ENCODE data around the gene SIKE1. TPM values are rescaled to one million over a fixed set of nuclear protein-coding genes. Genes with fewer than 3 reads are reported as not detected.
"Not testable (repeated sequence)": the region's sequence is repeated elsewhere in the genome, so short reads cannot be mapped to it uniquely, and the experiment has no call there.

Gene SIKE1
- polyA plus RNA-seq, 2 of the 4 experiments (the other 2 are of a cell fraction) = 17.8 to 28.7 TPM

DNA sequence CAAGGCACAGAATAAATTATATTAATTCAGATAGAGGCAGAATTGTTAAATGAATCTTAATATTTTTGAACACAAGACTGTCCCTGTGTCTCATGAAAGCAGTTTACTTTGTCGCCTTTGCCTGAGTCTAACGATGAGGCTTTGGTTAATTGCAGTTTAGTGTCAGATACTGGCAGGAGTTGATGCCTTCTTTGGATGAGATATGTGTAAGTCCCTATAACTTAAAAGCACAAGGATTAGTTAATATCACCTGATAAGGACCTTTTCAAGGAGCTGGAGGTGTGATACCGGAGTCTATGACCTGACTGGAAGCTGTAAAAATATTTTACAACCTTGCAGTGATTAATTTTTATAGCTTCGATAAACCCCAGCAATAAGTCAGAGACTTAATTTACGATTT is 2.0 kb upstream of the SIKE1 start:
- H3K4me3 ChIP-seq = no peak overlapping the region
- FAIRE-seq (no peak), DNase-seq (ENCODE audit: low read depth in 1 of 2, low spot score in 1 of 2) (no peak), ATAC-seq (no peak)
- POLR2A ChIA-PET = no interaction called here
- TF ChIP-seq, protein P1, sequence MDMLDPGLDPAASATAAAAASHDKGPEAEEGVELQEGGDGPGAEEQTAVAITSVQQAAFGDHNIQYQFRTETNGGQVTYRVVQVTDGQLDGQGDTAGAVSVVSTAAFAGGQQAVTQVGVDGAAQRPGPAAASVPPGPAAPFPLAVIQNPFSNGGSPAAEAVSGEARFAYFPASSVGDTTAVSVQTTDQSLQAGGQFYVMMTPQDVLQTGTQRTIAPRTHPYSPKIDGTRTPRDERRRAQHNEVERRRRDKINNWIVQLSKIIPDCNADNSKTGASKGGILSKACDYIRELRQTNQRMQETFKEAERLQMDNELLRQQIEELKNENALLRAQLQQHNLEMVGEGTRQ (IDR thresholded peaks at IDR 0.05) = no peak
- TF ChIP-seq RAD21 (conservative IDR thresholded peaks at IDR 0.05 in 1 of 2, IDR thresholded peaks at IDR 0.05 in 1 of 2) (no peak), EP300 (IDR thresholded peaks at IDR 0.05) (no peak), RNF2 (IDR thresholded peaks at IDR 0.05; ENCODE audit: borderline replicate concordance, low read depth) (no peak), BHLHE40 (IDR thresholded peaks at IDR 0.05; ENCODE audit: low read depth, low read length) (no peak), MAZ (IDR thresholded peaks at IDR 0.05; ENCODE audit: borderline replicate concordance, low read depth, low read length) (no peak), FOSL2 (IDR thresholded peaks at IDR 0.05) (no peak), FOSL2 (CRISPR knock-in tag; IDR thresholded peaks at IDR 0.05) (no peak), CBX8 (IDR thresholded peaks at IDR 0.05) (no peak), HOXA7 (CRISPR knock-in tag; IDR thresholded peaks at IDR 0.05) (no peak), NR3C1 (IDR thresholded peaks at IDR 0.05) (no peak), FOSB (CRISPR knock-in tag; IDR thresholded peaks at IDR 0.05) (no peak), SMC3 (IDR thresholded peaks at IDR 0.05) (no peak)
- TF ChIP-seq, protein P2, sequence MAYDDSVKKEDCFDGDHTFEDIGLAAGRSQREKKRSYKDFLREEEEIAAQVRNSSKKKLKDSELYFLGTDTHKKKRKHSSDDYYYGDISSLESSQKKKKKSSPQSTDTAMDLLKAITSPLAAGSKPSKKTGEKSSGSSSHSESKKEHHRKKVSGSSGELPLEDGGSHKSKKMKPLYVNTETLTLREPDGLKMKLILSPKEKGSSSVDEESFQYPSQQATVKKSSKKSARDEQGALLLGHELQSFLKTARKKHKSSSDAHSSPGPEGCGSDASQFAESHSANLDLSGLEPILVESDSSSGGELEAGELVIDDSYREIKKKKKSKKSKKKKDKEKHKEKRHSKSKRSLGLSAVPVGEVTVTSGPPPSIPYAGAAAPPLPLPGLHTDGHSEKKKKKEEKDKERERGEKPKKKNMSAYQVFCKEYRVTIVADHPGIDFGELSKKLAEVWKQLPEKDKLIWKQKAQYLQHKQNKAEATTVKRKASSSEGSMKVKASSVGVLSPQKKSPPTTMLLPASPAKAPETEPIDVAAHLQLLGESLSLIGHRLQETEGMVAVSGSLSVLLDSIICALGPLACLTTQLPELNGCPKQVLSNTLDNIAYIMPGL (CRISPR knock-in tag; IDR thresholded peaks at IDR 0.05; ENCODE audit: borderline replicate concordance) = no peak
- H3K9me3 ChIP-seq = peaks cover 5% of the 10 kb centered on the region; the same call in 1 of the 3 replicates
- 75% methylated on average over 5 of the region's 5 CpGs for WGBS (ENCODE audit: missing lambda C conversion rate)
- no peak overlapping the region for H3K4me2 ChIP-seq
- CTCF ChIA-PET = interaction anchor here (2.5 kb wide), 1 partner anchor 11 kb away, joined by 5 read pairs; no protein-coding TSS in a partner anchor
- 0 out of 3 replicates have a peak, but pooled peaks cover 3% of the 10 kb centered on the region for H3K4me1 ChIP-seq
- H3K27ac ChIP-seq = no peak overlapping the region

DNA sequence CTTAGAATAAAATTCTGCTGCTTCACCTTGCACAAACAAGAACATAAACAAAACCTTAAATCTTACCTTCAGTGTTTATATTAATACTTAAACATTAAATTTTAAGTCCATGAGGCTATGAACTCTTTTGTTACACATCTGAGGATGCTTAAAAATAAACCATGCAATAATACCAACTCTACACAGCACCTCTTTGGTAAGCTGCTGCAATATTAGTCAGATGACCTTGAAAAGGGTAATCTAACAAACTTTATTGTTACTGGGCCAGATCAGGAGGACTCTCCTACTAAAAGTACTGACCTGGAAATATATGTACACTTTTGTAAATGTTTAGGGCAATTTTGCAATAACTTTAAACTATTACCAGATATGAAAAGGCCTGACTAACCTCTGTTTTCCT is 763 bp downstream of the SIKE1 start:
- no peak for FAIRE-seq
- no peak for DNase-seq (ENCODE audit: low read depth in 1 of 2, low spot score in 1 of 2)
- Histone ChIP-seq H3K4me3 (peak overlapping the region; percentile 79), H3K27ac (peak overlapping the region; percentile 91 to 92), H3K4me1 (0 out of 3 replicates have a peak, but pooled peaks cover 3% of the 10 kb centered on the region), H3K9me3 (no peaks in the 10 kb centered on the region), H3K4me2 (peak overlapping the region; percentile 81)
- ChIA-PET POLR2A (interaction anchor here (1.0 to 1.1 kb wide), 2 partner anchors 15 to 22 kb away, joined by 4 to 5 read pairs; partner anchors contain the start of gene CSDE1), CTCF (no interaction called here)
- TF ChIP-seq, protein P3, sequence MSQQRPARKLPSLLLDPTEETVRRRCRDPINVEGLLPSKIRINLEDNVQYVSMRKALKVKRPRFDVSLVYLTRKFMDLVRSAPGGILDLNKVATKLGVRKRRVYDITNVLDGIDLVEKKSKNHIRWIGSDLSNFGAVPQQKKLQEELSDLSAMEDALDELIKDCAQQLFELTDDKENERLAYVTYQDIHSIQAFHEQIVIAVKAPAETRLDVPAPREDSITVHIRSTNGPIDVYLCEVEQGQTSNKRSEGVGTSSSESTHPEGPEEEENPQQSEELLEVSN (IDR thresholded peaks at IDR 0.05; ENCODE audit: borderline replicate concordance, low read depth) = no peak
- TF ChIP-seq, protein P4, sequence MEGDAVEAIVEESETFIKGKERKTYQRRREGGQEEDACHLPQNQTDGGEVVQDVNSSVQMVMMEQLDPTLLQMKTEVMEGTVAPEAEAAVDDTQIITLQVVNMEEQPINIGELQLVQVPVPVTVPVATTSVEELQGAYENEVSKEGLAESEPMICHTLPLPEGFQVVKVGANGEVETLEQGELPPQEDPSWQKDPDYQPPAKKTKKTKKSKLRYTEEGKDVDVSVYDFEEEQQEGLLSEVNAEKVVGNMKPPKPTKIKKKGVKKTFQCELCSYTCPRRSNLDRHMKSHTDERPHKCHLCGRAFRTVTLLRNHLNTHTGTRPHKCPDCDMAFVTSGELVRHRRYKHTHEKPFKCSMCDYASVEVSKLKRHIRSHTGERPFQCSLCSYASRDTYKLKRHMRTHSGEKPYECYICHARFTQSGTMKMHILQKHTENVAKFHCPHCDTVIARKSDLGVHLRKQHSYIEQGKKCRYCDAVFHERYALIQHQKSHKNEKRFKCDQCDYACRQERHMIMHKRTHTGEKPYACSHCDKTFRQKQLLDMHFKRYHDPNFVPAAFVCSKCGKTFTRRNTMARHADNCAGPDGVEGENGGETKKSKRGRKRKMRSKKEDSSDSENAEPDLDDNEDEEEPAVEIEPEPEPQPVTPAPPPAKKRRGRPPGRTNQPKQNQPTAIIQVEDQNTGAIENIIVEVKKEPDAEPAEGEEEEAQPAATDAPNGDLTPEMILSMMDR (IDR thresholded peaks at IDR 0.05) = no peak
- TF ChIP-seq HEYL (CRISPR knock-in tag; IDR thresholded peaks at IDR 0.05) = no peak
- no peak for TF ChIP-seq EHF (CRISPR knock-in tag; IDR thresholded peaks at IDR 0.05)
- no peak for TF ChIP-seq EHMT2 (IDR thresholded peaks at IDR 0.05; ENCODE audit: low read depth)
- TF ChIP-seq POLR2AphosphoS2 (conservative IDR thresholded peaks at IDR 0.05; ENCODE audit: low read length) = no peak
- TF ChIP-seq JUN (IDR thresholded peaks at IDR 0.05) = no peak
- TF ChIP-seq, protein P5, sequence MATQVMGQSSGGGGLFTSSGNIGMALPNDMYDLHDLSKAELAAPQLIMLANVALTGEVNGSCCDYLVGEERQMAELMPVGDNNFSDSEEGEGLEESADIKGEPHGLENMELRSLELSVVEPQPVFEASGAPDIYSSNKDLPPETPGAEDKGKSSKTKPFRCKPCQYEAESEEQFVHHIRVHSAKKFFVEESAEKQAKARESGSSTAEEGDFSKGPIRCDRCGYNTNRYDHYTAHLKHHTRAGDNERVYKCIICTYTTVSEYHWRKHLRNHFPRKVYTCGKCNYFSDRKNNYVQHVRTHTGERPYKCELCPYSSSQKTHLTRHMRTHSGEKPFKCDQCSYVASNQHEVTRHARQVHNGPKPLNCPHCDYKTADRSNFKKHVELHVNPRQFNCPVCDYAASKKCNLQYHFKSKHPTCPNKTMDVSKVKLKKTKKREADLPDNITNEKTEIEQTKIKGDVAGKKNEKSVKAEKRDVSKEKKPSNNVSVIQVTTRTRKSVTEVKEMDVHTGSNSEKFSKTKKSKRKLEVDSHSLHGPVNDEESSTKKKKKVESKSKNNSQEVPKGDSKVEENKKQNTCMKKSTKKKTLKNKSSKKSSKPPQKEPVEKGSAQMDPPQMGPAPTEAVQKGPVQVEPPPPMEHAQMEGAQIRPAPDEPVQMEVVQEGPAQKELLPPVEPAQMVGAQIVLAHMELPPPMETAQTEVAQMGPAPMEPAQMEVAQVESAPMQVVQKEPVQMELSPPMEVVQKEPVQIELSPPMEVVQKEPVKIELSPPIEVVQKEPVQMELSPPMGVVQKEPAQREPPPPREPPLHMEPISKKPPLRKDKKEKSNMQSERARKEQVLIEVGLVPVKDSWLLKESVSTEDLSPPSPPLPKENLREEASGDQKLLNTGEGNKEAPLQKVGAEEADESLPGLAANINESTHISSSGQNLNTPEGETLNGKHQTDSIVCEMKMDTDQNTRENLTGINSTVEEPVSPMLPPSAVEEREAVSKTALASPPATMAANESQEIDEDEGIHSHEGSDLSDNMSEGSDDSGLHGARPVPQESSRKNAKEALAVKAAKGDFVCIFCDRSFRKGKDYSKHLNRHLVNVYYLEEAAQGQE (IDR thresholded peaks at IDR 0.05) = no peak
- no peak for TF ChIP-seq RCOR1 (IDR thresholded peaks at IDR 0.05; ENCODE audit: low read depth, low read length)
- no peak for ATAC-seq

DNA sequence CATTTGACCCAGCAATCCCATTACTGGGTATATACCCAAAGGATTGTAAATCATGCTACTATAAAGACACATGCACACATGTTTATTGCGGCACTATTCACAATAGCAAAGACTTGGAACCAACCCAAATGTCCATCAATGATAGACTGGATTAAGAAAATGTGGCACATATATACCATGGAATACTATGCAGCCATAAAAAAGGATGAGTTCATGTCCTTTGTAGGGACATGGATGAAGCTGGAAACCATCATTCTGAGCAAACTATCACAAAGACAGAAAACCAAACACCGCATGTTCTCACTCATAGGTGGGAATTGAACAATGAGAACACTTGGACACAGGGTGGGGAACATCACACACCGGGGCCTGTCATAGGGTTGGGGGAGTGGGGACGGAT is 3.8 kb downstream of the SIKE1 start:
- POLR2A ChIA-PET; H3K4me1 ChIP-seq; CTCF ChIA-PET; FAIRE-seq; H3K4me2 ChIP-seq; ATAC-seq; H3K9me3 ChIP-seq; DNase-seq (ENCODE audit: low read depth in 1 of 2, low spot score in 1 of 2); H3K4me3 ChIP-seq; H3K27ac ChIP-seq: not testable (repeated sequence)
- 94% methylated on average over 4 of the region's 4 CpGs for WGBS (ENCODE audit: missing lambda C conversion rate)

Measured in A549 (cell line).